GM19193 (cell line): Measurements from ENCODE around the gene RYR2.

Experiments
- POLR2A ChIP-seq: IDR thresholded peaks from 4 replicates; pipeline ENCODE4 v1.6.1; 2011; ENCODE audit not compliant: insufficient read depth, insufficient read length; ENCODE audit errors: extremely low read depth

RYR2 gene

GRCh38 chr1:237016626-237017025 lies 25.4 kb upstream of the RYR2 start:
- no peak for TF ChIP-seq POLR2A

GRCh38 chr1:237018896-237019295 lies 23.1 kb upstream of the RYR2 start:
- TF ChIP-seq POLR2A, result no peak

- no peak for TF ChIP-seq POLR2A
Measured at GRCh38 chr1:237025358-237026074, 16.5 kb upstream of the RYR2 start.

- no peak for TF ChIP-seq POLR2A
Measured at GRCh38 chr1:237029240-237029639, 12.7 kb upstream of the RYR2 start.

DNA sequence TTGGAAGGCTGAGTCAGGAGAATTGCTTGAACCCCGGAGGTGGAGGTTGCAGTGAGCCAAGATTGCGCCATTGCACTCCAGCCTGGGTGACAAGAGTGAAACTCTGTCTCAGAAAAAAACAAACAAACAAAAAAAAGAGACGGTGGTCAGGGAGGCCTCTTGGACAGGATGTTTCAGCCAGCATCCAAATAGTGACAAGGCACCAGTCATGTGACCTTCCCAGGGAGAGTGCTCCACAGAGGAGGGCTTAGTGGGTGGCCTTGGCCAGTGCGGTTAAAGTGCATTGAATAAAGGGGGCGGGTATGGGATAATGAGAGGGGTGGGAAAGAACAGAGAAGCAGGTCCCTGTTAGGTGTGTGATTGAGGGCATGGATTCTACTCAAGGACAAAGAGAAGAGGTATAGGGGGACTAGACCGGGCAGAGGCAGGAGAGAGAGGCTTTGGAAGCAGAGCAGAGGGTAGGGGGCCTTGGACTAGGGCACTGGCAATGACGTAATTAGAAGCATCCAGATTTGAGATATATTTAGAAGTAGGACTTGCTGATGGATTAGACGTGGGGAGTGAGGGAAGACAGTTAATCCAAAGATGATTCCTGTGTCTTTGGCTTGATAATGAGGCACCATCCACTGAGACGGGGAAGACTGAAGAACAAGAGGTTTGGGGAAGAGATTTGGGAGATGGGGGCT lies 12.0 kb upstream of the RYR2 start:
- no peak for TF ChIP-seq POLR2A

DNA sequence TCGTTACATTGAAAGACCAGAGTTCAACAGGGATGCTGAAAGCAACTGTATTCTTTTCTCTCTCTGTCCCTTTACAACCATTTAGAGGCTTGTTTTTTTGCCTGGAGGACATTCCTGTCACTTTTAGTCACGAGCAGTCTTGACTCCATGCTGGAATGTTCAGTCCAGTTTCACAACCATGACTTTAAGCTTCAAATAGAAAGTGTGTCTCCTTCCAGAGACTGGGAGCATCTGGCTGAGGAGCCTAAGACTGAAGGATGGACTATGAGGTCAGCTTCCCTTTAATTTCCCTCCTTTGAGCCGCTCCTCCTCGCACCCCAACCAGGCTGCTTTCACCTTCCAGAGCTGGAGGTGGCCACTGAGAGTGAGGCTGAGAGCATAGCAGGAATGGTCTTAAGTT lies 10.5 kb upstream of the RYR2 start:
- no peak for TF ChIP-seq POLR2A

DNA sequence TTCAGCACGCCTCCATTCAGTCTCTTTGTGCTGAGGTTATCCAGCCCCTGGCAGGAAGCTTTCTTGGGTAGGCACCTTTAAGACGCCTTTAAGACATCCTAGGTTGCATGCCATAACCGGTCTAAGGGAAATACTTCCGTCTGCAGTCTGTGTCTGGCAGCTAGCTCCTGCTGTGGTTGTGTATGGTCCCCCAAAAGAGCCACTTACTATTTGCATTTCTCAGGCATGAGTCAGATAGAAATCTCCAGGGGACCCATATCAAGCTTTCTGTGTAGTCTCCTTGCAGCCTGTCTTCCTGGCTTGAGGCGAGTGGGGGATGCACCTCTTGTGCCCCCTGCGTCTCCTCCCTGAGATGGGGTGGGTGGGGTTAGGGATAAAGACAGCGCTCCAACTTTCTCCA lies 10.0 kb upstream of the RYR2 start:
- TF ChIP-seq POLR2A, result no peak

GRCh38 chr1:237033061-237033460 lies 8.9 kb upstream of the RYR2 start:
- TF ChIP-seq POLR2A, result no peak

GRCh38 chr1:237033804-237034203 lies 8.2 kb upstream of the RYR2 start:
- TF ChIP-seq POLR2A, result no peak

- TF ChIP-seq POLR2A, result no peak
Measured at GRCh38 chr1:237035759-237036158, 6.2 kb upstream of the RYR2 start.

DNA sequence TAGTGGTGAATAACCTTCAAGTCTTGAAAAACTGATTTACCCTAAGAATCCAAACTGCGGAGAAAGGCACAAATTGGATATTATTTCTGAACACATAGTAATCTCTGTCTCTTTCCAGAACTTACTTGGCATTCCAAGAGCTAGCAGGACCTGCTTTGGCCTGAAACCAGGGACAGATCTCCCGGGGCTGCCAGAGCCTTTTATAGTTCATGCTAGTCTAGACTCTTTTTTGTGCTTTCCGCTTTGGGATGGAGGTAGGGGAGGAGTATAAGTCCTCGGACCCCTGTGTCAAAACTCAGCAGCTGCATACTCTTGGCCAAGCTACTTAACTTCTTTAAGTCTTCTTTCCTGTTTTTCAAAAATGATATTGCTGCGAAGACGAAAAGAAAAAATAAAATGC lies 3.8 kb upstream of the RYR2 start:
- TF ChIP-seq POLR2A, result no peak

GRCh38 chr1:237040823-237041222 lies 1.2 kb upstream of the RYR2 start:
- TF ChIP-seq POLR2A, result no peak

- TF ChIP-seq POLR2A, result no peak
Measured at GRCh38 chr1:237041461-237041794, 556 bp upstream of the RYR2 start.

DNA sequence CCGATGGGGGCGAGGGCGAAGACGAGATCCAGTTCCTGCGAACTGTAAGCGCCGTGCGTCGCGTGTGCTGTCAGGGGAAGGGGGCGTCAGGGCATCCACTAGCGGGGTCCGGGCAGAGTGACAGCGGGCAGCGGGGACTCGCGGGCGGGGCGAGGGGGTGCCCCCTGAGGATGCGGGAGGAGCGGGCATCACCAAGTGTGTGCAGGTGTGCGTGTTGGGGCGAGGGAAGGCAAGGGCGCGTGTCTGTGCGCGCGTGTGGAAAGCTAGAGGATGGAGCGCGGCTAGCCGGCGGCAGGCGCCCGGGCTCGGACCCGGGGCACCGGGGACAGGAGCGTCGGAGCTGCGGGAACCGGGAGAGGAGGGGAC lies 525 bp downstream of the RYR2 start:
- TF ChIP-seq POLR2A, result no peak

GRCh38 chr1:237042892-237043576 lies 1.1 kb downstream of the RYR2 start:
- TF ChIP-seq POLR2A, result no peak
